Right atrium auricular region (tissue), 2 donors: Measurements from ENCODE around the gene FOXN1. TPM values are rescaled to one million over a fixed set of nuclear protein-coding genes. Genes with fewer than 3 reads are reported as not detected.

Source experiments
- DNase-seq: peaks from one replicate; pipeline ENCODE4 v3.0.0-alpha.2; 2019; ENCODE audit warnings: low spot score
- H3K27ac ChIP-seq, 2 donors: fragments of 200-600 bp; sonication (generic); 1 replicate in 1 of 2; 2 replicates in 1 of 2; pipeline ENCODE4 v1.5.1; 2016 to 2019
- H3K27me3 ChIP-seq, 2 donors: fragments of 200-600 bp; sonication (generic); one replicate each; pipeline versions ENCODE4 v1.5.1 to v1.6.0; 2017 to 2019
- H3K36me3 ChIP-seq: fragments of 200-600 bp; sonication (generic); one replicate; pipeline ENCODE4 v1.5.1; 2016
- H3K4me1 ChIP-seq, 2 donors: fragments of 200-600 bp; sonication (generic); one replicate each; pipeline versions ENCODE4 v1.5.1 to v1.6.0; 2017 to 2019
- H3K4me3 ChIP-seq, 2 donors: fragments of 200-600 bp; sonication (generic); 1 replicate in 1 of 2; 2 replicates in 1 of 2; pipeline ENCODE4 v1.5.1; 2017 to 2019; ENCODE audit warnings: mild to moderate bottlenecking in 1 of 2, moderate library complexity in 1 of 2
- H3K9me3 ChIP-seq, 2 donors: fragments of 200-600 bp; sonication (generic); one replicate each; pipeline ENCODE4 v1.5.1; 2019
- CTCF ChIP-seq, 2 donors: fragments of 200-600 bp; sonication (generic); IDR thresholded peaks; one replicate each; pipeline ENCODE4 v1.5.1; 2019; ENCODE audit warnings: antibody characterized with exemption in 2 of 2
- total RNA-seq, 2 donors: library from RNA; depleted of rRNA; stranded (reverse); fragments of >200 nt; gene quantifications; one replicate each; pipeline ENCODE4 v1.1.0, GENCODE V29; 2016

The FOXN1 gene
- total RNA-seq, 2 donors from 2014 or later: not detected

DNA sequence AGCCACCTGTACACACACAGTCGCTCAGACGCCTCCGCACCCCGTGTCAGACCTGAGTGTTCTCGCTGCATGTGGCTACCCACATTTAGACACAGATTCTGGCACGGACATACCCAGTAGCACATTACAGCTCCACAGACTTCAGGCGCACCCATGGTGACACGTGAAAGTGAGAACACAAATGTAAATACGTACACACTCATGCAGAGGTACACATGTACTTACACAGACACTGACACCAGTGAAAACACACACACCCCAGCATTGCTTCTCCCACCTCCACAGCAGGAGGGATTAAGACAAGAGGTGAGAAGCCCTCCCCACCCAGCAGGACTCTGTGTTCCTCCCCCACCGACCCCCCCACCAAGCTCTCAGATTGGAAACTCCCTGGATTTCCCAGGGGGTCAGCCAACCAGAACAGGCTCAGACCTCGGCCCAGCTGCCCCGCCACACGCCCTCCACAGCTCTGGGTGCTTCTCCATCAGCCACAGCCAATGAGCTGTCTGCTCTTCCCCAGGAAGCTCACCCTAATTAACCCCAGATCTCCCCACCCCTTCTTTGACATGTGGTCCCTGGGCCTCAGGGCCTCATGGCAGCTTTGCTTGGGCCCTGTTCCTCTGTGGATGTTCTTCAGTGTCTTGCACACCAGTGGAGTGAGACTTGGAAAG is 5.3 kb upstream of the FOXN1 start:
- TF ChIP-seq CTCF (IDR thresholded peaks at IDR 0.05): no peak
- Histone ChIP-seq H3K9me3 (no peaks in the 10 kb centered on the region), H3K36me3 (no peaks in the 10 kb centered on the region), H3K4me1 (no peaks in the 10 kb centered on the region), H3K27me3 (no peaks in the 10 kb centered on the region), H3K4me3 (no peak overlapping the region), H3K27ac (no peak overlapping the region)
- no peak for DNase-seq

- Histone ChIP-seq H3K9me3 (no peaks in the 10 kb centered on the region), H3K4me1 (no peaks in the 10 kb centered on the region), H3K36me3 (no peaks in the 10 kb centered on the region), H3K27me3 (no peaks in the 10 kb centered on the region), H3K27ac (no peak overlapping the region), H3K4me3 (no peak overlapping the region)
- DNase-seq: no peak
- no peak for TF ChIP-seq CTCF (IDR thresholded peaks at IDR 0.05)
Observed at GRCh38 chr17:28501421-28502284, 4.5 kb upstream of the FOXN1 start.

GRCh38 chr17:28503420-28503819 is 2.7 kb upstream of the FOXN1 start:
- Histone ChIP-seq H3K27ac (no peak overlapping the region), H3K27me3 (peaks cover 0 to 5% of the 10 kb centered on the region in 2 donors), H3K4me3 (no peak overlapping the region), H3K36me3 (no peaks in the 10 kb centered on the region), H3K4me1 (no peaks in the 10 kb centered on the region), H3K9me3 (no peaks in the 10 kb centered on the region)
- no peak for TF ChIP-seq CTCF (IDR thresholded peaks at IDR 0.05)
- DNase-seq: no peak

- no peak for TF ChIP-seq CTCF (IDR thresholded peaks at IDR 0.05)
- Histone ChIP-seq H3K27ac (no peak overlapping the region), H3K4me1 (no peaks in the 10 kb centered on the region), H3K27me3 (peaks cover 0 to 5% of the 10 kb centered on the region in 2 donors), H3K36me3 (no peaks in the 10 kb centered on the region), H3K9me3 (no peaks in the 10 kb centered on the region), H3K4me3 (no peak overlapping the region)
- no peak for DNase-seq
Observed at GRCh38 chr17:28506763-28507487, 777 bp downstream of the FOXN1 start.

DNA sequence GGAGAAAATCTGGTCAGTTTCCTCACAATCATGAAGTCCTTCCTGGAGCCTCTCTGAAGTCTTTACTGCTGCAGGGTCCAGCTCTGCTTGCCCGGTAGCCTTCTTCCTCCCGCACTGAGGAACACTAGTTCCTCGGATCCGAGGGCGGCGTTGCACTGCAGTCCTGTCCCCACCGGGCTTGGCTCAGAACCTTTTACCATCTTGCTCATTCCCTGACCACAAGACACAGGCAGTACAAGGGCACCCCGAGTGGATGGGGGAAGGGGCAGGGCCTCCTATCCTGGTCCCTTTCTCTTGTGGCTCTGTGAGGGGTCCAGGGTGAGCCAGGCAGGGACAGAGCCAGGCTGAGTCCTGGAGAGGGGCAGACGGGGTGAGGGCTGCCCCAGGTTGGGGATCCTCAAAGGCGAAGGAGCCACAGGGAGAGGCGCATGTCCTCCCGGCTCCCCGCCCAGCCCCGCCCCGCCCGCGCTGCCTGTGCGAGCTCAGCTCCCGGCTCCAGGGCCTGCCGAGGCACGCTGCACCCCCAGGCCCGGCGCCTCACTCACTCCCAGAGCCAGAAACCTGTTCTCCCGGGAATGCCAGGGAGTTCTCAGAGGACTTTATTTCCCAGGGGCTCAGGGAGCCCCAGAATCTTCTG is 1.5 kb downstream of the FOXN1 start:
- no peak overlapping the region for H3K4me3 ChIP-seq
- H3K36me3 ChIP-seq: no peaks in the 10 kb centered on the region
- no peaks in the 10 kb centered on the region for H3K9me3 ChIP-seq
- DNase-seq: no peak
- no peak for TF ChIP-seq CTCF (IDR thresholded peaks at IDR 0.05)
- no peaks in the 10 kb centered on the region for H3K4me1 ChIP-seq
- no peak overlapping the region for H3K27ac ChIP-seq
- peaks cover 0 to 5% of the 10 kb centered on the region in 2 donors for H3K27me3 ChIP-seq
